Activated CD4-positive, alpha-beta T cell treated with anti-CD3 and anti-CD28 coated beads, Interleukin-2, amount 50 U/mL, for 24 hours (primary cell): ENCODE results near the gene MPV17L.
"Not testable (repeated sequence)": the region's sequence is repeated elsewhere in the genome, so short reads cannot be mapped to it uniquely, and the experiment has no call there.

Source experiments
- DNase-seq, 2 donors: peaks; one replicate each; pipeline ENCODE4 v3.0.0-alpha.2; 2020; ENCODE audit warnings: low read depth in 1 of 2, low spot score in 1 of 2

Gene MPV17L

DNA sequence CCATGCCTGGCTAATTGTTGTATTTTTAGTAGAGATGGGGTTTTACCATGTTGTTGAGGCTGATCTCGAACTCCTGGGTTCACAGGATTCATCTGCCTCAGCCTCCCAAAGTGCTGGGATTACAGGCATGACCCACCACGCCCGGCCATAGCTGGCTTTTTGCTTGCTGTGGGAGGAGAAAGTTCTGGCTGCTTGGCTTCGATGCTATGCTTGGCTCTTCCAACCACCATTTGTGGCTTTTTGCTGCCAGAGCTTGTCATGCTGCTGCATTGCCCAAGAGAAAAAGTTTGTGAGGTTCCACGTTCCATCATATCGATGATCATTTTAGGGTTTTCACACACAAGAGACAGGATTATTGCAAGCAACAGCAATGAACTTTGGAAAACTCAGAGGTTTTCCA lies 55.1 kb downstream of the MPV17L start:
- DNase-seq = no peak

- DNase-seq = no peak
Observed at GRCh38 chr16:15451098-15451731, 55.7 kb downstream of the MPV17L start.

DNA sequence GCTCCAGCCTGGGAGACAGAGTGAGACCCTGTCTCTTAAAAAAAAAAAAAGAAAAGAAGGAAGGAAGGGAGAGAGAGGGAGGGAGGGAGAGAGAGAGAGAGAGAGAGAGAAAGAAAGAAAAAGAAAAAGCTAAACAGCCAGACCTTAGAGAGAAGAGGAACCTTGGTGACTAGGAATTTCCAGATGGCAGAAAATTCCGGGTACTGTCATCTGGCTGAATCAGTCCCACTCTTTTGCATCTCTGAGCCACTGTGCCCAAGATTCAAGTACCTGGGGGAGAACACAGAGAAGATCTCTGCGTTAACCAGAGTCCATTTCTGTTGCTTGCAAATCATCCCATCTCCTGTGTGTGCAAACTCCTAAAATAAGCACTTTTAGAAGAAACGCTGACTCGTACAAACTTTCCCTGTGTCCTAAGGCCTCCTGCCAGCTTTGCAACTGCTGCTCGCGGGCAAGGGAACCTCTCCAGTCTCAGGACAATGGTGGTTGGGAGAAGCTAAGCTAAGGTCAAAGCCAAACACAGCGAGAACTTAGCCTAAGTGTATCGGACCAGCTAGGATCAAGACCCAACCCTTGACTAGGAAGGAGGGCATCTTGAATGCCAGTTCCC lies 56.8 kb downstream of the MPV17L start:
- no peak for DNase-seq

DNA sequence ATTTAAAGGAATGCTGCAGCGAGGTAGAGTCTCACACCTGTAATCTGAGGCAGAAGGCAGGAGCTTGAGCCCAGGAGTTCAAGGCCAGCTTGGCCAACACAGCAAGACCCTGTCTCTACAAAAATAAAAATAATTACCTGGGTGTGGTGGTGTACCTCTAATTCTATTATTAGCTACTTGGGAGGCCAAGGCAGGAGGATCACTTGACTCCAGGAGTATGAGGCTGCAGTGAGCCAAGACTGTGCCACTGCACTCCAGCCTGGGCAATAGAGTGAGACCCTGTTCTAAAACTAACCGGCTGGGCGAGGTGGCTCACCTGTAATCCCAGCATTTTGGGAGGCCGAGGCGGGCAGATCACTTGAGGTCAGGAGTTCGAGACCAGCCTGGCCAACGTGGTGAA lies 57.7 kb downstream of the MPV17L start:
- DNase-seq = not testable (repeated sequence)

DNA sequence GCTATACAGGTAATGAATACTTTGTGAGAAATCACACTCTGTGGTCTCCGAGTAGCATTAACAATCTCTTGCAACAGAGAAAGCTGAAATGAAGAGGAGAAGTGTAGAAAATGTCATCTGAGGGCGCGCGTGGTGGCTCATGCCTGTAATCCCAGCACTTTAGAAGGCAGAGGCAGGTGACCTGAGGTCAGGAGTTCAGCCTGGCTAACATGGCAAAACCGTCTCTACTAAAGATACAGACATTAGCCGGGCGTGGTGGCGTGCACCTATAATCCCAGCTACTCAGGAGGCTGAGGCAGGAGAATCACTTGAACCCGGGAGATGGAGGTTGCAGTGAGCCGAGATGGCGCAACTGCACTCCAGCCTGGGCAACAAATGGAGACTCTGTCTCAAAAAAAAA lies 59.4 kb downstream of the MPV17L start:
- DNase-seq = not testable (repeated sequence)

DNA sequence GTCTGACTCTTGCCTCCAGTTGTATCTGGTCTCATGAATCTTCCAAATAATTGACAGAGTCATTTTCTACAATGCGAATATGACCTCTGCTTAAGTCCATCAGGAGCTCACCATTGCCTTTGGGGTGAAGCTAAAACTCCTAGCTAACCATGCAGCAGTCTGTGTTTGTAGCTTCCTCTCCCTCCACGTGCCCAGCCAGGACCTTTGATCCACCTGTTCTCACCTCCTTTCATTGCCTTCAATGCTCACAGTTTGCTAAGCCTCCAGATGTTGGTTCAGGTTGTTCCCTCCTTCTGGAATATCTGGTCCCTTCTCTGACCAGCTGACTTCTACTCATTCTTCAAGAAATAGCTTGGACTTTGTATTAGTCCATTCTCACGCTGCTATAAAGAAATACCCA lies 61.8 kb downstream of the MPV17L start:
- DNase-seq = no peak

GRCh38 chr16:15457958-15458357 lies 62.4 kb downstream of the MPV17L start:
- no peak for DNase-seq

- no peak for DNase-seq
Observed at GRCh38 chr16:15459791-15460190, 64.2 kb downstream of the MPV17L start.

DNA sequence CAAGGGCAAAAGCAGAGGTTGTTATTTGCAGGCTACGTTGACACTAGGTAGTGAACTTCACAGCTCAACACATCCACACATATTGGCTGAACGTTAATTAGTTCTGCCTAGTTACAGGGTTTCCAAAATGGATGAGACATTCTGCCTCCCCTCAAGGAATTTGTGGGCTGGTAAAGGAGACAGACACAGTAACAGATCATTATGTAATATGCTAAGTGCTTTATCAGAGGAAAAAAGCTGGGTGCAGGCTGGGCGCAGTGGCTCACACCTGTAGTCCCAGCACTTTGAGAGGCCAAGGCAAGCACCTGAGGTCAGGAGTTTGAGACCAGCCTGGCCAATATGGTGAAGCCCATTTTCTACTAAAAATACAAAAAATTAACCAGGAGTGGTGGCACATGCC lies 65.0 kb downstream of the MPV17L start:
- DNase-seq = no peak

DNA sequence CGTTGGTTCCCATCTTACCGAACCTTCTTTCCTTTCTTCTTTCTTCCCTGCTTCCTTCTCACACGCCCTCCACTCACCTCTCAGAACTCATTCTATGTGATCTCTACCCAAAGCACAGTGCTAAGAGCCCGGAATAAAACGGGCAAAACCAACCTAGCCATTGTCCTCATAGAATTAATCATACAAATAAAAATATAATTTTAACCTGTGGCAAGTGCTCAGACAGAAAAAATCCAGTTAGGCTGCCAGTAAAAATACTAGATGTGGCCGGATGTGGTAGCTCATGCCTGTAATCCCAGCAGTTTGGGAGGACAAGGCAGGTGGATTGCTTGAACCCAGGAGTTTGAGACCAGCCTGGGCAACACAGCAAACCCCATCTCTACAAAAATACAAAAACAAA lies 65.8 kb downstream of the MPV17L start:
- no peak for DNase-seq
